ENCODE results near the gene RERE.

- TF ChIP-seq POLR2A (IDR thresholded peaks at IDR 0.05; ENCODE audit: low read depth, low read length) (no peak), POLR2AphosphoS5 (IDR thresholded peaks at IDR 0.05; ENCODE audit: low read depth, low read length) (no peak), TAF1 (IDR thresholded peaks at IDR 0.05; ENCODE audit: borderline replicate concordance, low read depth, low read length) (no peak)
Measured at GRCh38 chr1:8807004-8807403, 10.4 kb downstream of the RERE start.
